Measurements from ENCODE around the gene PAM. TPM values are rescaled to one million over a fixed set of nuclear protein-coding genes. Genes with fewer than 3 reads are reported as not detected.

Gene PAM
- total RNA-seq, 1 experiment from 2014 or later, result 131 TPM

DNA sequence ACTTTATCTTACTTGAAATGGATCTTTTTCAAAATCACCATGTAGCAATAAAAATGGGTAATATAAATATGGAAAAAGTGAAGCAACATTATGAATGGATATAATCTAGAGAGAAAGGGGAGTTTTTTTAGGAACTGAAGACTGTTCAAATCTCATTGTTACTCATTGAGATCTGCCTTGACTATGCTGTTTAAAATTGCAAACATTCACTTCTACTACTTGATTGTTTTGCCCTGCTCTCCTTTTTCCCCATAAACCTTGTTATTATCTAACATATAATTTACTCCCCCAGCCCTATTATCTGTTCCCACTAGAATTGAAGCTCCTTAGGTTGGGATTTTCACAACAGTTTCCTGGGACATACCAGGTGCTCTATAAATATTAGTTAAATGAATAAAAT, 22.0 kb downstream of the PAM start:
- CTCF ChIA-PET, result no interaction called here
- Histone ChIP-seq H3K36me3 (ENCODE audit: control insufficient read depth, insufficient read depth, low read length) (no peaks in the 10 kb centered on the region), H3K9me3 (ENCODE audit: control insufficient read depth, insufficient read depth, low read depth, low read length) (no peaks in the 10 kb centered on the region), H3K27ac (ENCODE audit: low read length) (no peak overlapping the region), H3K4me3 (ENCODE audit: low read depth in 2 of 2, low read length in 2 of 2) (no peak overlapping the region), H3K27me3 (ENCODE audit: control insufficient read depth, insufficient read depth, low read length) (no peaks in the 10 kb centered on the region), H3K4me1 (ENCODE audit: control insufficient read depth, insufficient read depth, low read length) (no peaks in the 10 kb centered on the region)
- intact Hi-C loops (cut with micrococcal nuclease; ENCODE audit: unreplicated experiment) (no loop called here), in situ Hi-C loops (cut with HindIII; ENCODE audit: low pct_unique_long_range_greater_than_20kb, low sequenced_read_pairs) (no loop called here)
- ATAC-seq, result no peak
- BruUV-seq (replicated peaks), result no TSS peak
- TF ChIP-seq TCF7L2 (IDR thresholded peaks at IDR 0.05; ENCODE audit: low read depth, low read length) (no peak), POLR2AphosphoS5 (IDR thresholded peaks at IDR 0.05; ENCODE audit: low read depth, low read length) (no peak), SIN3A (IDR thresholded peaks at IDR 0.05; ENCODE audit: borderline replicate concordance, insufficient read depth, low read depth, low read length) (no peak)
- TF ChIP-seq, protein P1, sequence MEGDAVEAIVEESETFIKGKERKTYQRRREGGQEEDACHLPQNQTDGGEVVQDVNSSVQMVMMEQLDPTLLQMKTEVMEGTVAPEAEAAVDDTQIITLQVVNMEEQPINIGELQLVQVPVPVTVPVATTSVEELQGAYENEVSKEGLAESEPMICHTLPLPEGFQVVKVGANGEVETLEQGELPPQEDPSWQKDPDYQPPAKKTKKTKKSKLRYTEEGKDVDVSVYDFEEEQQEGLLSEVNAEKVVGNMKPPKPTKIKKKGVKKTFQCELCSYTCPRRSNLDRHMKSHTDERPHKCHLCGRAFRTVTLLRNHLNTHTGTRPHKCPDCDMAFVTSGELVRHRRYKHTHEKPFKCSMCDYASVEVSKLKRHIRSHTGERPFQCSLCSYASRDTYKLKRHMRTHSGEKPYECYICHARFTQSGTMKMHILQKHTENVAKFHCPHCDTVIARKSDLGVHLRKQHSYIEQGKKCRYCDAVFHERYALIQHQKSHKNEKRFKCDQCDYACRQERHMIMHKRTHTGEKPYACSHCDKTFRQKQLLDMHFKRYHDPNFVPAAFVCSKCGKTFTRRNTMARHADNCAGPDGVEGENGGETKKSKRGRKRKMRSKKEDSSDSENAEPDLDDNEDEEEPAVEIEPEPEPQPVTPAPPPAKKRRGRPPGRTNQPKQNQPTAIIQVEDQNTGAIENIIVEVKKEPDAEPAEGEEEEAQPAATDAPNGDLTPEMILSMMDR (IDR thresholded peaks at IDR 0.05), result no peak
- TF ChIP-seq, protein P2, sequence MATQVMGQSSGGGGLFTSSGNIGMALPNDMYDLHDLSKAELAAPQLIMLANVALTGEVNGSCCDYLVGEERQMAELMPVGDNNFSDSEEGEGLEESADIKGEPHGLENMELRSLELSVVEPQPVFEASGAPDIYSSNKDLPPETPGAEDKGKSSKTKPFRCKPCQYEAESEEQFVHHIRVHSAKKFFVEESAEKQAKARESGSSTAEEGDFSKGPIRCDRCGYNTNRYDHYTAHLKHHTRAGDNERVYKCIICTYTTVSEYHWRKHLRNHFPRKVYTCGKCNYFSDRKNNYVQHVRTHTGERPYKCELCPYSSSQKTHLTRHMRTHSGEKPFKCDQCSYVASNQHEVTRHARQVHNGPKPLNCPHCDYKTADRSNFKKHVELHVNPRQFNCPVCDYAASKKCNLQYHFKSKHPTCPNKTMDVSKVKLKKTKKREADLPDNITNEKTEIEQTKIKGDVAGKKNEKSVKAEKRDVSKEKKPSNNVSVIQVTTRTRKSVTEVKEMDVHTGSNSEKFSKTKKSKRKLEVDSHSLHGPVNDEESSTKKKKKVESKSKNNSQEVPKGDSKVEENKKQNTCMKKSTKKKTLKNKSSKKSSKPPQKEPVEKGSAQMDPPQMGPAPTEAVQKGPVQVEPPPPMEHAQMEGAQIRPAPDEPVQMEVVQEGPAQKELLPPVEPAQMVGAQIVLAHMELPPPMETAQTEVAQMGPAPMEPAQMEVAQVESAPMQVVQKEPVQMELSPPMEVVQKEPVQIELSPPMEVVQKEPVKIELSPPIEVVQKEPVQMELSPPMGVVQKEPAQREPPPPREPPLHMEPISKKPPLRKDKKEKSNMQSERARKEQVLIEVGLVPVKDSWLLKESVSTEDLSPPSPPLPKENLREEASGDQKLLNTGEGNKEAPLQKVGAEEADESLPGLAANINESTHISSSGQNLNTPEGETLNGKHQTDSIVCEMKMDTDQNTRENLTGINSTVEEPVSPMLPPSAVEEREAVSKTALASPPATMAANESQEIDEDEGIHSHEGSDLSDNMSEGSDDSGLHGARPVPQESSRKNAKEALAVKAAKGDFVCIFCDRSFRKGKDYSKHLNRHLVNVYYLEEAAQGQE (IDR thresholded peaks at IDR 0.05; ENCODE audit: insufficient read depth in 1 of 2, low read depth in 2 of 2, low read length in 1 of 2), result no peak
- no peak for DNase-seq (ENCODE audit: low read depth, low spot score)
- POLR2A ChIA-PET, result no interaction called here

DNA sequence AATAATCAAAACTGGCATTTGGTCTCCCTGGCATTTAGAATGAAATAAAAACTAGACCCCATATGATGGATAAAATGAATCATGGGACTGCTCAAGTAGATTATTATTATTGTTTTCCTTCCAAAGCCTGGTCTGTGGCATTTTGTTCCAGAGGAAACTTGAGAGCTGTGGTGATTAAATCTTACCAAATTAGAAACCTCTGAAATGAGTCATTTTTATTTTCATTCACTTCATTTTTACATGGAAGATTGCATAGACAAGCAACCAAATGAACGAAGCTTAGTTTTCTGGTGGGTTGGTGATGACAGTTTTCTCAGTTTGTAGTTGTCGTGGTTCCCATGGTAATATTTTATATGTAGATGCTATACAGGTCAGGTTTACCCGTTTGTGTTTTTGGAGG, 23.4 kb downstream of the PAM start:
- intact Hi-C loops (cut with micrococcal nuclease; ENCODE audit: unreplicated experiment) (no loop called here), in situ Hi-C loops (cut with HindIII; ENCODE audit: low pct_unique_long_range_greater_than_20kb, low sequenced_read_pairs) (no loop called here)
- ChIA-PET POLR2A (no interaction called here), CTCF (interaction anchor here (0.8 kb wide), 1 partner anchor 95 kb away, joined by 3 read pairs; no protein-coding TSS in a partner anchor)
- ATAC-seq, result no peak
- Histone ChIP-seq H3K27ac (ENCODE audit: low read length) (no peak overlapping the region), H3K9me3 (ENCODE audit: control insufficient read depth, insufficient read depth, low read depth, low read length) (no peaks in the 10 kb centered on the region), H3K36me3 (ENCODE audit: control insufficient read depth, insufficient read depth, low read length) (no peaks in the 10 kb centered on the region), H3K27me3 (ENCODE audit: control insufficient read depth, insufficient read depth, low read length) (no peaks in the 10 kb centered on the region), H3K4me1 (ENCODE audit: control insufficient read depth, insufficient read depth, low read length) (no peaks in the 10 kb centered on the region), H3K4me3 (ENCODE audit: low read depth in 2 of 2, low read length in 2 of 2) (no peak overlapping the region)
- no TSS peak for BruUV-seq (replicated peaks)
- no peak for DNase-seq (ENCODE audit: low read depth, low spot score)
- TF ChIP-seq SIN3A (IDR thresholded peaks at IDR 0.05; ENCODE audit: borderline replicate concordance, insufficient read depth, low read depth, low read length) (no peak), POLR2AphosphoS5 (IDR thresholded peaks at IDR 0.05; ENCODE audit: low read depth, low read length) (no peak), TCF7L2 (IDR thresholded peaks at IDR 0.05; ENCODE audit: low read depth, low read length) (no peak)
- TF ChIP-seq, protein P1 (IDR thresholded peaks at IDR 0.05), result no peak
- TF ChIP-seq, protein P2 (IDR thresholded peaks at IDR 0.05; ENCODE audit: insufficient read depth in 1 of 2, low read depth in 2 of 2, low read length in 1 of 2), result no peak

Data from Panc1 (cell line).